Neural cell (in vitro differentiated cells): ENCODE results near the gene CCND1. TPM values are rescaled to one million over a fixed set of nuclear protein-coding genes. Genes with fewer than 3 reads are reported as not detected.
A peak's percentile ranks its signal among the peaks of the same experiment; 100 is the strongest.

Source experiments
- H2AFZ ChIP-seq: fragments of 200-600, 300-800 bp; sonication (generic), shearing (Covaris generic); 2 replicates; pipeline ENCODE4 v1.6.0; 2014; ENCODE audit warnings: low read depth, mild to moderate bottlenecking, antibody characterized with exemption, low read length, moderate library complexity
- H3F3A ChIP-seq: fragments of 200-600 bp; shearing (Covaris generic); 2 replicates; pipeline ENCODE4 v1.6.1; 2016; ENCODE audit warnings: mild to moderate bottlenecking, moderate library complexity, mixed read lengths, antibody characterized with exemption, low read length; ENCODE audit not compliant: insufficient read depth, poor library complexity, severe bottlenecking
- H3K27ac ChIP-seq: fragments of 200-600, 300-800 bp; sonication (generic), shearing (Covaris generic); 2 replicates; pipeline ENCODE4 v1.5.1; 2014; ENCODE audit warnings: mild to moderate bottlenecking, low read length, moderate library complexity
- H3K27me3 ChIP-seq: fragments of 300-800, 200-600 bp; sonication (generic), shearing (Covaris generic); 2 replicates; pipeline ENCODE4 v1.6.0; 2014; ENCODE audit warnings: mild to moderate bottlenecking, low read depth, low read length, moderate library complexity; ENCODE audit not compliant: insufficient read depth
- H3K36me3 ChIP-seq: fragments of 300-800, 200-600 bp; sonication (generic), shearing (Covaris generic); 2 replicates; pipeline ENCODE4 v1.5.1; 2014; ENCODE audit warnings: mild to moderate bottlenecking, antibody characterized with exemption, low read length, moderate library complexity; ENCODE audit not compliant: insufficient read depth
- H3K4me2 ChIP-seq: fragments of 300-800, 200-600 bp; sonication (generic), shearing (Covaris generic); 2 replicates; pipeline ENCODE4 v1.6.0; 2014; ENCODE audit warnings: mild to moderate bottlenecking, low read length
- H3K4me3 ChIP-seq: fragments of 300-800, 200-600 bp; sonication (generic), shearing (Covaris generic); 2 replicates; pipeline ENCODE4 v1.5.1; 2014; ENCODE audit warnings: mild to moderate bottlenecking, low read length, moderate library complexity
- H3K79me2 ChIP-seq: fragments of 200-600 bp; shearing (Covaris generic); replicated peaks from 2 replicates; pipeline ENCODE4 v1.6.0; 2014; ENCODE audit warnings: mild to moderate bottlenecking, low read length, moderate library complexity; ENCODE audit not compliant: insufficient read depth
- H3K9ac ChIP-seq: fragments of 300-800, 200-600 bp; sonication (generic), shearing (Covaris generic); 2 replicates; pipeline ENCODE4 v1.6.1; 2016; ENCODE audit warnings: mild to moderate bottlenecking, low read length, mixed read lengths
- H3K9me2 ChIP-seq: fragments of 200-600 bp; shearing (Covaris generic); 2 replicates; pipeline ENCODE4 v1.6.1; 2016; ENCODE audit warnings: mild to moderate bottlenecking, low read length, mixed read lengths; ENCODE audit not compliant: insufficient read depth
- H3K9me3 ChIP-seq: fragments of 200-600, 300-800 bp; sonication (generic), shearing (Covaris generic); 2 replicates; pipeline ENCODE4 v1.6.1; 2016; ENCODE audit warnings: mild to moderate bottlenecking, mixed run types, low read length, moderate library complexity, mixed read lengths
- H4K20me1 ChIP-seq: fragments of 200-600 bp; shearing (Covaris generic); 2 replicates; pipeline ENCODE4 v1.6.1; 2016; ENCODE audit warnings: mild to moderate bottlenecking, mixed run types; ENCODE audit not compliant: insufficient read depth
- CTCF ChIP-seq: fragments of 450-650 bp; IDR thresholded peaks from 2 replicates; pipeline ENCODE4 v1.5.1; 2014; ENCODE audit warnings: antibody characterized with exemption, mild to moderate bottlenecking, moderate library complexity; ENCODE audit not compliant: poor library complexity, severe bottlenecking
- EP300 ChIP-seq: fragments of 450-650 bp; conservative IDR thresholded peaks from 2 replicates; pipeline ENCODE4 v1.6.1; 2014; ENCODE audit warnings: antibody characterized with exemption, mild to moderate bottlenecking, moderate library complexity; ENCODE audit not compliant: poor library complexity, severe bottlenecking
- EZH2 ChIP-seq: fragments of 200-600, 300-800 bp; shearing (Covaris generic), sonication (generic); IDR thresholded peaks from 2 replicates; pipeline ENCODE4 v1.6.1; 2014; ENCODE audit warnings: antibody characterized with exemption, low read length, borderline replicate concordance, mild to moderate bottlenecking; ENCODE audit not compliant: insufficient read depth, poor library complexity, severe bottlenecking
- MXI1 ChIP-seq: fragments of 450-650 bp; conservative IDR thresholded peaks from 2 replicates; pipeline ENCODE4 v1.6.1; 2014; ENCODE audit warnings: antibody characterized with exemption, mild to moderate bottlenecking; ENCODE audit not compliant: poor library complexity, severe bottlenecking
- POLR2AphosphoS5 ChIP-seq: IDR thresholded peaks from 2 replicates; pipeline ENCODE4 v1.6.1; 2012
- SMC3 ChIP-seq: fragments of 450-650 bp; conservative IDR thresholded peaks from 2 replicates; pipeline ENCODE4 v1.6.1; 2014; ENCODE audit warnings: antibody characterized with exemption, mild to moderate bottlenecking, moderate library complexity; ENCODE audit not compliant: poor library complexity
- polyA plus RNA-seq: library from polyadenylated mRNA; depleted of rRNA; stranded (reverse); fragments of >200 nt; gene quantifications from 2 replicates; pipeline ENCODE4 v1.2.3, GENCODE V29; 2014

Gene CCND1
- polyA plus RNA-seq, 1 donor from 2014 or later, result 2.7 TPM

GRCh38 chr11:69640260-69640994 lies 529 bp upstream of the CCND1 start:
- Histone ChIP-seq H3K9me3 (no peaks in the 10 kb centered on the region), H3K36me3 (no peaks in the 10 kb centered on the region), H3K9ac (no peak overlapping the region), H2AFZ (no peak overlapping the region), H3K27me3 (peaks cover 73% of the 10 kb centered on the region), H3K4me2 (no peak overlapping the region), H3K27ac (no peak overlapping the region), H3K4me3 (no peak overlapping the region), H4K20me1 (no peaks in the 10 kb centered on the region), H3K9me2 (no peaks in the 10 kb centered on the region), H3K79me2 (no peaks in the 10 kb centered on the region), H3F3A (no peaks in the 10 kb centered on the region)
- TF ChIP-seq EP300 (no peak), CTCF (no peak), EZH2 (peak; percentile 88)

- no peaks in the 10 kb centered on the region for H3K79me2 ChIP-seq
- H3K27ac ChIP-seq, result no peak overlapping the region
- H3K4me3 ChIP-seq, result peak overlapping the region; percentile 40
- no peaks in the 10 kb centered on the region for H3F3A ChIP-seq
- H3K4me2 ChIP-seq, result no peak overlapping the region
- H3K36me3 ChIP-seq, result no peaks in the 10 kb centered on the region
- TF ChIP-seq MXI1 (no peak), EZH2 (peak; percentile 59)
- H3K9me2 ChIP-seq, result no peaks in the 10 kb centered on the region
- no peak overlapping the region for H3K9ac ChIP-seq
- peaks cover 71% of the 10 kb centered on the region for H3K27me3 ChIP-seq
- H2AFZ ChIP-seq, result no peak overlapping the region
- H3K9me3 ChIP-seq, result no peaks in the 10 kb centered on the region
- H4K20me1 ChIP-seq, result no peaks in the 10 kb centered on the region
Observed at GRCh38 chr11:69641681-69642548, 959 bp downstream of the CCND1 start.

- H4K20me1 ChIP-seq, result no peaks in the 10 kb centered on the region
- H3K36me3 ChIP-seq, result no peaks in the 10 kb centered on the region
- H3K27me3 ChIP-seq, result peaks cover 65% of the 10 kb centered on the region
- no peaks in the 10 kb centered on the region for H3K9me3 ChIP-seq
- H3K9ac ChIP-seq, result peak overlapping the region; percentile 44
- no peak overlapping the region for H3K4me2 ChIP-seq
- H3K27ac ChIP-seq, result no peak overlapping the region
- no peak overlapping the region for H2AFZ ChIP-seq
- H3F3A ChIP-seq, result no peaks in the 10 kb centered on the region
- H3K79me2 ChIP-seq, result no peaks in the 10 kb centered on the region
- H3K9me2 ChIP-seq, result no peaks in the 10 kb centered on the region
- no peak for TF ChIP-seq POLR2AphosphoS5
- no peak for TF ChIP-seq SMC3
- no peak for TF ChIP-seq EZH2
- peak overlapping the region; percentile 68 for H3K4me3 ChIP-seq
Observed at GRCh38 chr11:69642549-69642912, 1.6 kb downstream of the CCND1 start.
